ENCODE results near the gene ELOVL6. TPM values are rescaled to one million over a fixed set of nuclear protein-coding genes. Genes with fewer than 3 reads are reported as not detected.

ELOVL6 gene
- total and polyA plus RNA-seq, 9 of the 15 experiments (the other 6 are each of a cell fraction or from before 2014, with no cell fraction given): 18.3 to 82.6 (median 46.0) TPM

- TF ChIP-seq TEAD4 (IDR thresholded peaks at IDR 0.05; ENCODE audit: low read length): peak; percentile 18; the same call in 1 of the 2 replicates
- TF ChIP-seq TEAD4 (CRISPR knock-in tag; IDR thresholded peaks at IDR 0.05; ENCODE audit: borderline replicate concordance): no peak
- TF ChIP-seq FOXK2 (conservative IDR thresholded peaks at IDR 0.05 in 1 of 2, IDR thresholded peaks at IDR 0.05 in 1 of 2; ENCODE audit: low read depth in 2 of 2): peak in 1 of 2 experiments; percentile 32; a peak in 2 of 4 replicates
- no peak for TF ChIP-seq ZNF699 (CRISPR knock-in tag; IDR thresholded peaks at IDR 0.05; ENCODE audit: insufficient replicate concordance)
- TF ChIP-seq LCOR (CRISPR knock-in tag; IDR thresholded peaks at IDR 0.05): 0 out of 2 replicates have a peak, but pooled peaks have one; percentile 21
- peak; percentile 96; the same call in 1 of the 2 replicates for TF ChIP-seq POLR2AphosphoS2 (IDR thresholded peaks at IDR 0.05; ENCODE audit: low read length)
- no peak for TF ChIP-seq MCM2 (IDR thresholded peaks at IDR 0.05; ENCODE audit: low read depth)
- no peak for TF ChIP-seq ZNF217 (CRISPR knock-in tag; IDR thresholded peaks at IDR 0.05)
- peak in 1 of 2 experiments; percentile 32; a peak in 1 of 4 replicates for TF ChIP-seq NONO (IDR thresholded peaks at IDR 0.05; ENCODE audit: low read depth in 2 of 2, low read length in 1 of 2)
- peak; percentile 63 for TF ChIP-seq EP400 (IDR thresholded peaks at IDR 0.05)
- TF ChIP-seq ZC3H11A (IDR thresholded peaks at IDR 0.05; ENCODE audit: low read depth, low read length): no peak
- peak; percentile 36; the same call in 1 of the 2 replicates for TF ChIP-seq L3MBTL2 (IDR thresholded peaks at IDR 0.05)
- no peak for TF ChIP-seq ZNF408 (CRISPR knock-in tag; IDR thresholded peaks at IDR 0.05; ENCODE audit: low read depth)
- TF ChIP-seq USF1 (CRISPR knock-in tag; IDR thresholded peaks at IDR 0.05): peak; percentile 81
- TF ChIP-seq GTF2F1 (IDR thresholded peaks at IDR 0.05; ENCODE audit: low read depth, low read length): peak; percentile 87; the same call in 1 of the 2 replicates
- TF ChIP-seq, protein P1, sequence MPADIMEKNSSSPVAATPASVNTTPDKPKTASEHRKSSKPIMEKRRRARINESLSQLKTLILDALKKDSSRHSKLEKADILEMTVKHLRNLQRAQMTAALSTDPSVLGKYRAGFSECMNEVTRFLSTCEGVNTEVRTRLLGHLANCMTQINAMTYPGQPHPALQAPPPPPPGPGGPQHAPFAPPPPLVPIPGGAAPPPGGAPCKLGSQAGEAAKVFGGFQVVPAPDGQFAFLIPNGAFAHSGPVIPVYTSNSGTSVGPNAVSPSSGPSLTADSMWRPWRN (IDR thresholded peaks at IDR 0.05; ENCODE audit: low read depth): no peak
- TF ChIP-seq MTA3 (IDR thresholded peaks at IDR 0.05; ENCODE audit: borderline replicate concordance): peak; percentile 80
- peak; percentile 85 for TF ChIP-seq TAF9B (IDR thresholded peaks at IDR 0.05; ENCODE audit: partially characterized antibody)
- no peak for TF ChIP-seq MTA1 (IDR thresholded peaks at IDR 0.05; ENCODE audit: borderline replicate concordance)
- TF ChIP-seq, protein P2, sequence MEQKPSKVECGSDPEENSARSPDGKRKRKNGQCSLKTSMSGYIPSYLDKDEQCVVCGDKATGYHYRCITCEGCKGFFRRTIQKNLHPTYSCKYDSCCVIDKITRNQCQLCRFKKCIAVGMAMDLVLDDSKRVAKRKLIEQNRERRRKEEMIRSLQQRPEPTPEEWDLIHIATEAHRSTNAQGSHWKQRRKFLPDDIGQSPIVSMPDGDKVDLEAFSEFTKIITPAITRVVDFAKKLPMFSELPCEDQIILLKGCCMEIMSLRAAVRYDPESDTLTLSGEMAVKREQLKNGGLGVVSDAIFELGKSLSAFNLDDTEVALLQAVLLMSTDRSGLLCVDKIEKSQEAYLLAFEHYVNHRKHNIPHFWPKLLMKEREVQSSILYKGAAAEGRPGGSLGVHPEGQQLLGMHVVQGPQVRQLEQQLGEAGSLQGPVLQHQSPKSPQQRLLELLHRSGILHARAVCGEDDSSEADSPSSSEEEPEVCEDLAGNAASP (IDR thresholded peaks at IDR 0.05): no peak
- peak; percentile 60; the same call in 1 of the 2 replicates for TF ChIP-seq ATF3 (IDR thresholded peaks at IDR 0.05)
- no peak for TF ChIP-seq ATF3 (CRISPR knock-in tag; conservative IDR thresholded peaks at IDR 0.05)
- TF ChIP-seq RAD51 (IDR thresholded peaks at IDR 0.05; ENCODE audit: borderline replicate concordance, low read depth): 0 out of 2 replicates have a peak, but pooled peaks have one; percentile 67
- TF ChIP-seq POLR2G (IDR thresholded peaks at IDR 0.05; ENCODE audit: low read depth, low read length): peak; percentile 59
- no peak for TF ChIP-seq HDAC8 (tag; IDR thresholded peaks at IDR 0.05)
Measured at GRCh38 chr4:110193822-110194761, 4.3 kb downstream of the ELOVL6 start (continued).
